ENCODE results near the gene POLE2.
"Not testable (repeated sequence)": the region's sequence is repeated elsewhere in the genome, so short reads cannot be mapped to it uniquely, and the experiment has no call there.

Gene POLE2, protein sequence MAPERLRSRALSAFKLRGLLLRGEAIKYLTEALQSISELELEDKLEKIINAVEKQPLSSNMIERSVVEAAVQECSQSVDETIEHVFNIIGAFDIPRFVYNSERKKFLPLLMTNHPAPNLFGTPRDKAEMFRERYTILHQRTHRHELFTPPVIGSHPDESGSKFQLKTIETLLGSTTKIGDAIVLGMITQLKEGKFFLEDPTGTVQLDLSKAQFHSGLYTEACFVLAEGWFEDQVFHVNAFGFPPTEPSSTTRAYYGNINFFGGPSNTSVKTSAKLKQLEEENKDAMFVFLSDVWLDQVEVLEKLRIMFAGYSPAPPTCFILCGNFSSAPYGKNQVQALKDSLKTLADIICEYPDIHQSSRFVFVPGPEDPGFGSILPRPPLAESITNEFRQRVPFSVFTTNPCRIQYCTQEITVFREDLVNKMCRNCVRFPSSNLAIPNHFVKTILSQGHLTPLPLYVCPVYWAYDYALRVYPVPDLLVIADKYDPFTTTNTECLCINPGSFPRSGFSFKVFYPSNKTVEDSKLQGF

DNA sequence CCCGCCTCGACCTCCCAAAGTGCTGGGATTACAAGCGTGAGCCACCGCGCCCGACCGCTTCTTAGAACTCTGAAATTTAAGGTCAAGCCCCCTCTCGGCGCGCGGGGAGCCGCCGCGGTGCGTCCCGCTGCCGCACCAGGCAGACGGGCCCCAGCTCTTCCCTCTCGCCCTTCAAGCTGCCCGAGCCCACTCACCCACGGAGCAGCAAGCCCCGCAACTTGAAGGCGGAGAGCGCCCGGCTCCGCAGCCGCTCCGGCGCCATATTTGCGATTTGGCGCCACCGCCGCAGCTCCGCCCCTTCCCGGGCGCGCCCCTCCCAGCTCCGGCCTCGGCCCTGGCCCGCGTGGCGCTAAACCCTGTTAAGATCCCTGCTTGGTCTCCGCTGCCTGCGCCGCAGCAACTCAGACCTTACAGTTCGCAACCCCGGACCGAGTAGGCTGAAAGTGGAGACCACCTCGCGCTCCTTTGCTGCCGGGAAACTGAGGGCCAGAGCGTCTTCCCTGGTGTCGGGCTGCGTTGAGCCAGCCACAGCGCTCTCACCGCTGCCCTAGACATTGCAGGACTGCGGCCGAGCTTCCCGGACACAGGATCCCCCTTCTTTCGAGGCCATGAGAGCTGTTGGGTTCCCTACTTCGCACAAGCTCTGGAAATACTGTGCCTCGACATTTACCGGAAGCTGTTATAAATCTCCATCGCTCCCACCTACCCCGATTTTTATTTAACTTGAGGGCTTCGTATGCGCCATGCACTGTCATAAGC, at the start of gene POLE2:
Gene POLE2 (minus strand): TSS at position 273 of the 759 bp plus-strand sequence. CDS start 11 bp downstream, at position 262.
- no peak for DNase-seq

DNA sequence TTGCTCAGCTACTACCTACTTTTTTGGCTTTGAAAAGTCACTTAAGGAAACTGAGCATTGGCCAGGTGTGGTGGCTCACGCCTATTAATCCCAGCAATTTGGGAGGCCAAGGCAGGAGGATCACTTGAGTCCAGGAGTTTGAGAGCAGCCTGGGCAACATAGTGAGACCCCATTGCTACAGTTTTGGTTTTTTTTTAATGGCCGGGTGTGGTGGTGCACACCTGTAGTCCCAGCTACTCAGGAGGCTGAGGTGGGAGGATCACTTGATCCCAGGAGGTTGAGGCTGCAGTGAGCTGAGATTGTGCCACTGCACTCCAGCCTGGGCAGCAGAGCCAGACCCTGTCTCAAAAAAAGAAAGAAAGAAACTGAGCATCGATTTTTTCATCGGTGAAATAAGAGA, 47.7 kb upstream of the POLE2 start:
- DNase-seq, result not testable (repeated sequence)

DNA sequence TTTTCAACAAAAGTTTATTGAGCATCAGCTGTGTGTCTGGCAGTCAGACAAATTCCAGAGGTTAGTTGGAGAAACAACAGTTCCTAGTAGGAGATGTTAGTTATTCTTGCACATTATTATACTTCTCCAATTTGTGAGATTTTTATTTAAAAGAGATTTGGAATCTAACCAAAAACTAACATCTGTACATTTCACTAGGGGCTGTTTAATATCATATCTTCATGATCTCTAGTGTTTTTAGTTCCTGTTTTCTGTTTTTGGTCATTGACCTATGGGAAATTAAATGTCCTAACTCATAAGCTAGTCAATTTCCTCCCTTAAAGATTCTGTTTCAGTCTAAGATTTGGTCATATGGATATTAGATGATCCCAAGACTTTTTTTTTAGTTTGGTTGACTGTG, 45.8 kb upstream of the POLE2 start:
- DNase-seq, result no peak

DNA sequence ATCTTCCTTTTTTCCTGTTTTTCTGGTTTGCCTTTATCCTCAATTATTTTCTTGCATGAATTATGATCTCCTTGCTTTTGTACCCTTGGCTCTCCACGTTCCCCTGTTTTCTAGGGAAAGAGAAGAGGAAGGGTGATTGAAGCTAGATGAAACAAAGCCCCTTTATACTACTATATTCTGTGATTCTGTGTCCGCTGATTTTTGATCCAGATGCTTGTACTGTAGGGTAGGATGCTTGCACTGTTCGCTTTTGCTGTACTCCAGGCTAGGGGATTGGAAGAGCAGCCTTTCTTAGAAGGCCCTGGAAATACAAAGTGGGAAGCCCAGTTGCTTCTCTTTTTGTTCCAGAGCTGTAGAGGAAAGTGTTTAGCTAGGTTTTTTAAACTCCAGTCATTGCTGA, 44.9 kb upstream of the POLE2 start:
- DNase-seq, result no peak

DNA sequence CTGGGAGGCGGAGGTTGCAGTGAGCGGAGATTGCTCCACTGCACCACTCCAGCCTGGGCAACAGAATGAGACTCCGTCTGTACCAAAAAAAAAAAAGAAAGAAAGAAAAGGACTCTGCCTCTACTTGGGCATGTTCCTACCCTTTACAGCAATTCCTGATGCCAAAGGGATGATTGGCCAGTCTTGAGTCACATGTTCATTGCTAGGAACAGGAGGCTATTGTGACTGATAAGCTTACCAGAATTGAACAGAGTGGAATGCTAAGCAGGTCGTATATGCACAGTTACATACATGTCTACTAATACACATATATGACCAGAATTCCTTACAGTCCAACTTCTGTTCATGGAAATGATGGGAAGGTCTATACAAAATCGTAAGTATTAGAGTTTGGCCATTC, 39.2 kb upstream of the POLE2 start:
- DNase-seq, result no peak

DNA sequence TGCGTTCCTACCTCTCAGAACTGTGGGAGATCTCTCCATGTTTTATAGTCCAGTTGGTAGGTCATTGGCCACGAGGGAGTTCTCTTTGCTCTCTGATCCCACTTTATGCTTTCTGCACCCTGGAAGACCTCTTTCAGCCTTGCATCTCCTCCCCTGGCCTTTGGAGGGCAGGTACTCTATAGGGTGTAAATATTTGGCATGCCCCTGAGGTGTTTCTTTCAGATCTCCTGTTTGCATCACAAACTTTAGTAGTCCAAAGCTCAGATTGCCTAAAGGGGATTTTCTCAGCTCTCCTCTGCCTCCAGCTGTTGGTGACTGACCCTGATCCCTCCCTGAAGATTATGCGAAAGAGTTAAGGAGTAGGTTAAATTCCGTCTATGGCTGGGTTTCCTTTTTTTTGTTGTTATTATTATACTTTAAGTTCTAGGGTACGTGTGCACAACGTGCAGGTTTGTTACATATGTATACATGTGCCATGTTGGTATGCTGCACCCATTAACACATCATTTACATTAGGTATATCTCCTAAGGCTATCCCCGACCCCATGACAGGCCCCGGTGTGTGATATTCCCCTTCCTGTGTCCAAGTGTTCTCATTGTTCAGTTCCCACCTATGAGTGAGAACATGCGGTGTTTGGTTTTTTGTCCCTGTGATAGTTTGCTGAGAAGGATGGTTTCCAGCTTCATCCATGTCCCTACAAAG, 33.9 kb upstream of the POLE2 start:
- DNase-seq, result not testable (repeated sequence)

DNA sequence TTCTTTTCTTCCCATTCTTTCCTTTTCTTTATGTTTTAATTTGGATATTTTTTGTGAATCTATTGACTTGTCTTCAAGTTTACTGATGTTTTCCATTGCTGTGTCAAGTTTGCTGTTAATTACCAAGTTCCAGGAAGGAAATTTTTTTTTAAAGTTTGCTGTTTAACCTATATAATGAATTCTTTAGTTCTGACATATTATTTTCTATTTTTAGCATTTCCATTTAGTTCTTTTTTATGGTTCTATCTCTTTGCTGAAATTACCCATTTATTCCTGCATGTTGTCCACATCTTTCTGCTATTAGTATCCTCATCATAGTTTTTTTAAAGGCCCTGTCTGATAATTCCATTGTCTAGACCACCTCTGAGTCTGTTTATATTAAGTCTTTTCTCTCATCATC, 32.7 kb upstream of the POLE2 start:
- no peak for DNase-seq

DNA sequence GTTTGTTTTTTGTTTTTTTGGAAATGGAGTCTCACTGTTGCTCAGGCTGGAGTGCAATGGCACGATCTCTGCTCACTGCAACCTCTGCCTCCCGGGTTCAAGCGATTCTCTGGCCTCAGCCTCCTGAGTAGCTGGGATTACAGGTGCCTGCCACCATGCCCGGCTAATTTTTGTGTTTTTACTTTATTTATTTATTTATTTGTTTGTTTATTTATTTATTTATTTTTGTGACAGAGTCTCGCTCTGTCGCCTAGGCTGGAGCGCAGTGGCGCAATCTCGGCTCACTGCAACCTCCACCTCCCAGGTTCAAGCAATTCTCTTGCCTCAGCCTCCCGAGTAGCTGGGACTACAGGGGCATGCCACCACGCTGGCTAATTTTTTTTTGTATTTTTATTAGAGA, 23.0 kb upstream of the POLE2 start:
- not testable (repeated sequence) for DNase-seq

DNA sequence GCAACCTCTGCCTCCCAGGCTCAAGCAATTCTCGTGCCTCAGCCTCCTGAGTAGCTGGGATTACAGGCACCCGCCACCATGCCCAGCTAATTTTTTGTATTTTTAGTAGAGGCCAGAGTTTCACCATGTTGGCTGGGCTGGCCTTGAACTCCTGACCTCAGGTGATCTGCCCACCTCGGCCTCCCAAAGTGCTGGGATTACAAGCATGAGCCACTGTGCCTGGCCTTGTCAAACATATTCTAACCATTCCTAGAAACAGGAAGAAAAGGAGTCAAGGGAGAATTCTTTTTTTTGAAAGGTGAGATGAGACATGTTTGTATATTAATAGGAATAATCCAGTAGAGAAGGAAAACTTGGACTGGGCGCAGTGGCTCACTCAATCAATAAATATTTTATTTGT, 16.5 kb upstream of the POLE2 start:
- not testable (repeated sequence) for DNase-seq

DNA sequence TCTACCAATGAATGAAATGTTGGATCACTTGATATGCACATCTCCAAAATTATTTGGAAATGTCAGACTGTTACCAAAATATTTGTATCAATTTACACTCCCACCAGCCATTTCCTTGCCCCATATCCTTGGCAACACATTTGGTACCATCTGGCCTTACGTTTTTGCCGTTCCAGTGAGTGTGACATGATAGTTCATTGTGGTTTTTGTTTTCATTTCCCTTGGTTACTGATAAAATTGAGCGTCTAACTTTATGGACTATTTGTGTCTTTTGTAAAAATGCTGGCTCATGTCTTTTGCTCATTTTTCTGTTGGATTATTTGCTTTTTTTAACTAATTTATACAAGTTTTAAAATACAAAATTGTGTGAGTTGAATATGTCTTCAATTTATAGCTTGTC, 16.0 kb upstream of the POLE2 start:
- DNase-seq, result no peak

DNA sequence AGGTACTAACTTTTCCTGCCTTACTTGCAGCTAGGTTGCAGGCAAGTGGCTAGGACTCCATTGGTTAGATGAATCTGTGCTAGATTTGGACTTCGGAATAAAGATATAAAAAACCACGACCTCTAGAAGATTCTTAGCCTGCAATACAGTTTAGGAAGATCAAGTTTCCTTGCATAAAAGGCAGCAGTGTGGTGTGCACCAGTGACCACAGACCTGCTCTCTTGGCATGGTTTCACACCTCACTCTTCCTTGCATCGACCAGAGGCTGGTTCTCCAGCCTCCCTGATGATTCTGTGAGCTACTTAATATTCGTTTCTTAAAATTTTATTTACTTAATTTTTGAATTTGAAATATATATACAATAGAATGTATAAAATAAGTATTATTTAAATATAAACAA, 14.7 kb upstream of the POLE2 start:
- DNase-seq, result no peak

DNA sequence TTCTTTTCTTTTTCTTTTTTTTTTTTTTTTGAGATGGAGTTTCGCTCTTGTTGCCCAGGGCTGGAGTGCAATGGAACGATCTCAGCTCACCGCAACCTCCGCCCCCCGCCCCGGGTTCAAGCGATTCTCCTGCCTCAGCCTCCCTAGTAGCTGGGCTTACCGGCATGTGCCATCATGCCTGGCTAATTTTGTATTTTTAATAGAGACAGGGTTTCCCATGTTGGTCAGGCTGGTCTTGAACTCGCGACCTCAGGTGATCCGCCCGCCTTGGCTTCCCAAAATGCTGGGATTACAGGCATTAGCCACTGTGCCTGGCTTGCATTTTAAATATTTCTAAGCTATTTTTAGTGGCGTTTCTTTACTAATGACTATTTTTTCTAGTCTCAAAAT, 5.7 kb upstream of the POLE2 start:
- not testable (repeated sequence) for DNase-seq

DNA sequence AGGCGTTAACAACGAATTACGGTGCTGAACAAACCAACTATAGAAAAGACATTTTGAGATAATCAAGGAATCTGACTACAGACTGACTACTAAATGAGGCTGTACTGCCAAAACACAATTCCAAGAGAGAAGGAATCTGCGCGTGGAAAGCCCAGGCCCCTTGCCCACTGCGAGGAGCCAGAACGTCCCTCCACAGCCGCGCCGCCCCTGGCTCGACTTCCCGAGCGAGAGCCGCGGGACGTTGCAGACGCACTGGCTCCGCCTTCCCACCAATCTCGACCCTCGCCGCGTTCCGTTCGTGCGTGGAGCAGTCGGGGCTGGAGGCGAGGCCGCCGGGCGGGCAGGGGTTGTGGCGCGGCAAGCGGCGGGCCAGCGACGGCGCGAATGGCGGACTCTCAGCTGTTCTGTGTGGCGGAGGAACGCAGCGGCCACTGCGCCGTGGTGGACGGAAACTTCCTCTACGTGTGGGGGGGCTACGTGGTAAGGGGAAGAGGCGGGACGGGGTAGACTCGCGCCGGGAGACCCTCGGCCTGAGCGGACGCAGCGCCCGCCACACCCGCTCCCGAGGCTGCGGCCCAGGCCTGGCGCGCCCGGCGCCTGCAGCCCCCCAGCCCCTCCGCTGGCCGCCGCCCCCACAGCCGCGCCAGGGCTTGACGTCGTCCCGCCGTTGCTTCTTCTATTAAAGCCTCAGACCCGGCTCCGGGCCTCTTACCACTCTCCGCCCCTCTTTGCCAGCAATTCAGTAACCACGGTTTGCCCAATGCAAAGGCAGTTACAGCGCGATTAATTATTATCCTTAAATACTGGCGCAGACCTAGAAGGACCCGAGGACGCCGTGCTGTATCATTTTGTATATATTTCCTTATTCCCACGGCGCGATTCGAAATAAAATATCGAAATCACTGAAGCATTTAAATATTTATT, 5.1 kb upstream of the POLE2 start, which contains the start of gene KLHDC1:
Gene KLHDC1 (plus strand): TSS at position 310 of the 924 bp plus-strand sequence. CDS start 75 bp downstream, at position 385.
- DNase-seq, result no peak

DNA sequence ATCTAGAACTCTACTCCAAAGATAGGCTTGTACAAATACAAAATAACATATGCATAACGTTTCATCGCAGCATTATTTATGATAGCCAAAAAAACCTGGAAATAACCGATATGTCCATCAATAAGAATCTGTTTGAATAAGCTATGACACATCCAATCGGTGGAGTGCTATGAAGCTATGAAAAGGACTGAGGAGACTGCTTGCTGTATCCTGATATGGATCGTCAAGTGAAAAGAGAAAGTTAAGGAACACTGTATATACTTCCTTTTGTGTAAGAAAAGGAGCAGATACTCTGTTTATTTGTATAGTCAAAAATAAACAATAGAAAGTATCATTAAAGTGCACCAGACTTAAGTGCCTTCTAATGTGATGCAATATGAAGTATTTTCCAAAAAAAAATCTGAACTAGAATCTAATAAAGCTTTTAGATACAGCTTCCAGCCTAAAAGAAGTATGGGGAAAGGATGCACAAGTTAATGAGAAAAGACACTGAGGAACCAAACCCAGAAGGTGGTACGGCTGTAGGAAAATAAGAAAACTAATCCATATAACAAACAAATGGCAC, 4.3 kb upstream of the POLE2 start:
- DNase-seq, result no peak

DNA sequence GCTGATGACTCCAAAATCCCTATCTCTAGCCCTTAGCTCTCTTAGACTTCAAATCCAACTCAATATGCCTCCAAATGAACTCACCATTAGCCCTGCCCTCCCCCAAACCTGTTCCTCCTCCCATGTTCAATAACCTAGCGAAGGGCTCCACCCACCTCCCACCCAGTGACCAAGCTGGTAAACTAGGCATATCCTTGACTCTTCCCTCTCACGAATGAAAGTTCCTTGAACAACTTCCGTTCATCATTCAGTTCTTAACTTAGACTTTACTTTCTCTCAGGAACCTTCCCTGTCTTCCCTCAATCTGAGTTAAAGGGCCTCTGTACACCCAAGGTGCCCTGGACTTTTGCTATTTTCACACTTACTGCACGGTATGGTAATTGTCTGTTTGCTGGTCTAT, 3.0 kb upstream of the POLE2 start:
- no peak for DNase-seq

DNA sequence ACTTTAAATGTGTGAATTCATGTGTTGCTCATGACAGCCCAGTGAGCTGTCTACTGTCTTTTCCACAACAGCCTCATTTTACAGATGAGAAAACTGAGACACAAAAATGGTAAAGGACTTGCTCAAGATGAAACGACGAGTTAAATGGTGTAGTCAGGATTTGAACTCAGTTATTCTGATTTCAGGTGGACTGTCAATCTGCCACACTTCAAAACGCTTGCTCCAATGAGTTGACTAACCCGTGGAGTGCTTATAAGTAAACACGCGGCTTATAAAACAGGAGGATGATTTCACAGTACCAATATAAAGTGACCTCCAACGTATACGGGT, 652 bp upstream of the POLE2 start:
- no peak for DNase-seq

DNA sequence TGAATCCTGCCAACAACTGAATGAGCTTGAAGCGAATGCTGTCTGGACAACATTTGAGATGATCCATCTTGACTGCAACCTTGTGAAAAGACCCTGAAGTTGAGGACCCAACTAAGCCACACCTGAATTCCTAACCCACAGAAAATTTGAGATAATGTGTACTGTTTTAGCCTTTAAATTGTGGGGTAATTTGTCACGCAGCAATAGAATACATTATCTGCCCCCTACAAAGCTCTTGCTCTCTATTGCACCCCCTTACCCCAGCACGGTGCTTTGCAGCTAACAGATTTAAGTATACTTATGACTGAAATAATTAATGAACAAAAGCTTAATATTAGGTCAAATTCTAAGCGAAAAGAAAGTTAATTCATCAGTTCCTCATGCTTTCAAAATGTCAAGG, 1.6 kb downstream of the POLE2 start:
- DNase-seq, result no peak

DNA sequence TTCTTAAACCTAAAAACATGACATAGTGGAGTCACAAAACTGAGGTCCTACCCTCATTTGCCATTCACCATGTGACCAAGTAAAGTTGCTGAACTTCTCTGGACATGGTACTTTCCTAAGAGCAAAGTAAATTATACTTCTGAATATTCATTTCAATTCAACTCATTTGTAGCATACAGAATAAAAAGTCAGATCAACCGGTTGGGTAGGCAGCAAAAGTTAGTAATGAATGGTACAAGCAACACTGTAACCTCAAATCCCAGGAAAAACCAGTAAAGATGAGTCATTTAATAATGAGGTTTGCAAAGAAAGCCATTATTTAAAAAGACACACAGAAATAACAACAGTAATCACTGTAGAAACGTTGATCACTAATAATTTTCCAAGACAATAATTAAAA, 8.7 kb downstream of the POLE2 start:
- DNase-seq, result no peak

DNA sequence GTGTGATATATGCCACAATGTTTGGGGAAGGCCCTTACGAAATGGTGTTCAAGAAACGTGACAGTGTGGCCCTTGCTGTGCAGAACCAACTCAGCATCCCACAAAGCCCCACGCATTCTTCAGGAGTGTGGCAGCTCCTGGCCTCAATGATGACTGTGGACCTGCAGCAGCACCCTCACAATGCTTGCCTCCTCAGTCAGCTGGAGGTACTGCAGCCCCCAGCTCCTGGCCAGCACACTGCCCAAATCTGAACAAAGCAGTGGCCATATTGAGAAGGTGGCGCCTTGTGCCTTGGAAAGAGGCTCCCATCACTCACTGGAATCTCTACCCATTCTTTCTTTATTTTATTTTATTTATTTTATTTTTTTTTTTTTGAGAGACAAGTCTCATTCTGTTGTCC, 10.4 kb downstream of the POLE2 start:
- no peak for DNase-seq

DNA sequence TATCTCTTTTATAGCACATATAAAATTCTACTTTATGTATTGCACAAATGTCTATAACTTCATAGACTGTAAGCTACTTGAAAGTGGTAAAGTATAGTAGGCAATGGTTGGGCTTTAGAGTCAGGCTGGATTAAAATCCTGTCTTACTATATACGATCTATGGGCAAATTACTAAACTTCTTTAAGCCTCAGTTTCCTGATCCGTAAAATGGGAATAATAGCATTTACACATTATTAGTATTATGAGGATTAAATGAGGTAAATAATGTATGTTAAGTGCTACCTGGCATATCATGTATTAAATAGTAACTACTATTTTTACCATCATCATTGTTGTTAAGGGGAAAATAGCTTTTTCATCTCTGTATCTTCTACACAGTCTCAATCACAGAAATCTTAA, 14.4 kb downstream of the POLE2 start:
- no peak for DNase-seq

DNA sequence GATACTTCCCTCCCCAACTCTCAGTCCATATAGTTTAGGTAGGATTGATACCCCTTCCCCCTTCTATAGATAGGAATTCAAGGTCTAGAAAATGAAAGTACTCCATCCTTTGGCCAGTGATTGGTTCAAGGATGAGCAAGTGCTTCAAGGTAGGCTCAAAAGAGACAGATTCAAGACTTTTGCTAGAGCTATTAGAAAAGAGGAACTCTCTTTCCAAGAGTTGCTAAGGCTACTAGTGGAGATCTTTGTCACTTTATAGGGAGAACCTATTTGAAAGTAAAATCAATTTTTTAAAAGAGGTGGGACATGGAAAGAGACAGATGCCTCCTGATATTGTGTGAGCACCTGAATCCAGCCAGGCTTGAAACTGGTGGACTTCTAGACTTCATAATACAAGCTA, 17.5 kb downstream of the POLE2 start:
- DNase-seq, result no peak
